ENCODE measurements around the gene BCL3.

BCL3 gene

DNA sequence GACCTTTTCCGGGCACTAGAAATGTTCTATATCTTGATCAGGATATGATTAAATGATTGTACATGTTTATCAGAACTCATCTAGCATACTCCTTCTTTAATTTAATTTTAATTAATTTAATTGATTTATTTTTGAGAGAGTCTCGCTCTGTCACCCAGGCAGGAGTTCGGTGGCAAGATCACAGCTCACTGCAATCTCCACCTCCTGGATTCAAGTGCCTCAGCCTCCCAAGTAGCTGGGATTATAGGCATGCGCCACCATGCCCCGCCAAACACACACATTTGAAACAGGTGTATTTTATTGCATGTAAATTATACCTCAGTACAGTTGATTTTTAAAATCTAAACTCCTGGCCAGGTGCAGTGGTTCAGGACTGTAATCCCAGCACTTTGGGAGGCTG is 17.4 kb upstream of the BCL3 start:
- no peak for TF ChIP-seq CTCF (conservative IDR thresholded peaks at IDR 0.05)
- H3K27ac ChIP-seq: no peak overlapping the region

GRCh38 chr19:44731622-44732021 is 16.9 kb upstream of the BCL3 start:
- H3K27ac ChIP-seq: no peak overlapping the region
- no peak for TF ChIP-seq CTCF (conservative IDR thresholded peaks at IDR 0.05)

GRCh38 chr19:44732235-44733014 is 16.1 kb upstream of the BCL3 start:
- no peak for TF ChIP-seq CTCF (conservative IDR thresholded peaks at IDR 0.05)
- H3K27ac ChIP-seq: no peak overlapping the region

DNA sequence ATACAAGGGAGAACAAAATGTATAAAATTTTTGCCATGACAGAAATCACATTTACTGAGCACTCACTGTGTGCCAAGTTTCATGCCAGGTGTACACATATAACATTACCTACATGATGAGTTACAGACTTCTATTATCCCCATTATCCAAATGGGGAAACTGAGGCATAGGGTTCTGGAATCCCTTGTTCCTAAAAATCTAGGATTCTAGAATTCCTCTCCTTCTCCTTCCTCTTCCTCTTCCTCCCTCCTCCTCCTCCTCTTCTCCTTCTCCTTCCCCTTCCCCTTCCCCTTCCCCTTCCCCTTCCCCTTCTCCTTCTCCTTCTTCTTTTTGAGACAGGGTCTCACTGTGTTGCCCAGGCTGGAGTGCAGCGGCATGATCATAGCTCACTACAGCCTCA is 14.2 kb upstream of the BCL3 start:
- no peak for TF ChIP-seq CTCF (conservative IDR thresholded peaks at IDR 0.05)
- H3K27ac ChIP-seq: no peak overlapping the region

DNA sequence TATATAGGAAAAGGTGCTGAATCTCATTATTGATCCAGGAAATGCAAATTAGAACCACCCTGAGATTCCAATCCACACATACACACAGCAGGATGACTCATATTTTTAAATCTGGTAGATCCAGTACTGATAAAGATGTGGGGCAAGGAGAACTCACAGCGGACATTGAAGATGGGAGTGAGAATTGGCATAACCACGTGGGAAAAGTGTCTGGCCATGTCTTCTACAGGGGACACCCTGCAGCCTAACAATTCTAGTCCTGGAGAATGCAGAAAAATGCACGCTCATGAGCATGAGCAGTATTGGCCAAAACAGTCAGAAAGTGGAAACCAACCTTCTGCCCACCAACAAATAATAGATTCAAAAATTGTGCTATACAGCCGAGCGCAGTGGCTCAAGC is 13.5 kb upstream of the BCL3 start:
- H3K27ac ChIP-seq: no peak overlapping the region
- no peak for TF ChIP-seq CTCF (conservative IDR thresholded peaks at IDR 0.05)

DNA sequence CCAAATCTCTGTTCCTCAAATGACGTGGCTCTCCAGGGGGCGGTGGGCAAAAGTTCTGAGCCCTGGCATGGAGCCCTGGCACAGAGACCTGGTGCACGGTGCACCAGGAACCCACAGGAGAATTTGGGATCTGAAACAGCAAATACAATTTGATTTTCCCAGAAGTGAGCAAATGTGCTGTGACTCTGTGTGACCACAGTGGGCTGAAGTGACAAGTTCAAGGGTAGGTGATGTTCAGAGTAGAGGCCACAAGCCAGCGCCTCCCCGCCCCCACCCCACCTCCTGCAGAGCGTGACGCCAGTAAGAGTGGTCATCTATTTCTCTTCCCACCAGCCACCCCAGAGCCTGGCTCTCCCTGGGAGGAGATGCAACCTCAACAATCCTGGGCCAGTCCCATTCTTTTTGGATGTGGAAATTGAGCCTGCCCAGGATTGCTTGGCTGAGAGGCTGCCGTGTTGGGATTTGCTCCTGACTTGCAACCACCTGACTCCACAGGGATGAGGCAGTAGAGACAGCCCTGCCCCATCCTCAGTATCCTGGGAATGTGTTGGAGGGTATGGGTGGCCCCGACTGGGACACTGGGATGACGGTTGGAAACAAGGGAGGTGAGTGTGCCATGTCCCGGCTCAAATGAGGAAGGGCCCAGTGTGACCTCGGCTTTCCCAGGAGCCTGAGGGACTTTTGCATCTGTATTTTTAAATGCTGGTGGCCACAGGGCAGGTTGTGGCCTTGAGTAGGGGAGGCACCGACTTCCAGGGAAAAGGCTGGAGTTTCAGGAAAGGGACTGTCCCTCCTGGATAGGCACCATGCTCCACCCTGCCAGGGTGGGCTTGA is 11.1 kb upstream of the BCL3 start:
- no peak for TF ChIP-seq CTCF (conservative IDR thresholded peaks at IDR 0.05)
- H3K27ac ChIP-seq: no peak overlapping the region

DNA sequence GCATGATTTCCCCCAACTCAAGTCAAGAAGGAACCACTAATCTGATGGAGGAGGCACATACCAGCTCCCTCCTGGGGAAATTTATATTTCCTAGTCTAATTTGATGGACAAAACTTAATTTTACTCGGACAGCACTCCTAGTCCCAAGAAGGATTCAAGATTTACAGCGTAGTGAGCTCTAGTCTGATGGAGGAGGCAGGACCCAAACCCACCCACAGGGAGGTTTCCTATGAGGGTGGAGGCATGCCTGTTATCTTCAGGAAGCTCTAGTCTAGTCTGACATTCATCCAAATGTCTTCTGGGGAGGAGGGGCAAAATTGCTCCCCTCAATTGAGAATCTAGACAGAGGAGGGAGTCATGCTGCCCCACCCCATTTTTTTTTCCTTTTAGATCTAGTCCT is 10.4 kb upstream of the BCL3 start:
- no peak for TF ChIP-seq CTCF (conservative IDR thresholded peaks at IDR 0.05)
- no peak overlapping the region for H3K27ac ChIP-seq

All from VCaP (cell line).